Spleen (tissue), 11 donors: ENCODE results near the gene PPFIA1. TPM values are rescaled to one million over a fixed set of nuclear protein-coding genes. Genes with fewer than 3 reads are reported as not detected.

Source experiments
- DNase-seq: peaks from one replicate; pipeline ENCODE4 v3.0.0-alpha.2; 2020
- H3K27ac ChIP-seq, 8 donors: fragments of 200-600 bp; sonication (generic) in 7 of 8; 1 replicate in 4 of 8; 2 replicates in 4 of 8; pipeline versions ENCODE4 v1.5.0 to v1.8.0; 2016 to 2021; ENCODE audit warnings: inconsistent platforms in 4 of 8, mild to moderate bottlenecking in 4 of 8, moderate library complexity in 1 of 8
- H3K27me3 ChIP-seq, 7 donors: fragments of 200-600 bp; sonication (generic) in 6 of 7; replicated peaks in 1 of 7; 1 replicate in 4 of 7; 2 replicates in 3 of 7; pipeline versions ENCODE4 v1.5.0 to v1.8.0; 2016 to 2021; ENCODE audit warnings: inconsistent platforms in 3 of 7, mild to moderate bottlenecking in 1 of 7
- H3K36me3 ChIP-seq, 6 donors: fragments of 200-600 bp; sonication (generic) in 5 of 6; 1 replicate in 4 of 6; 2 replicates in 2 of 6; pipeline versions ENCODE4 v1.5.0 to v1.8.0; 2016 to 2021; ENCODE audit warnings: inconsistent platforms in 2 of 6
- H3K4me1 ChIP-seq, 6 donors: fragments of 200-600 bp; sonication (generic) in 5 of 6; 1 replicate in 3 of 6; 2 replicates in 3 of 6; pipeline versions ENCODE4 v1.5.0 to v1.8.0; 2016 to 2021; ENCODE audit warnings: inconsistent platforms in 3 of 6
- H3K4me3 ChIP-seq, 8 donors: fragments of 200-600 bp; sonication (generic) in 7 of 8; 1 replicate in 4 of 8; 2 replicates in 4 of 8; pipeline versions ENCODE4 v1.5.0 to v1.8.0; 2016 to 2021; ENCODE audit warnings: inconsistent platforms in 4 of 8, mild to moderate bottlenecking in 4 of 8, moderate library complexity in 2 of 8
- H3K9me3 ChIP-seq, 8 donors: fragments of 200-600 bp; sonication (generic) in 7 of 8; 1 replicate in 4 of 8; 2 replicates in 4 of 8; pipeline versions ENCODE4 v1.5.0 to v1.8.0; 2016 to 2021; ENCODE audit warnings: inconsistent platforms in 4 of 8
- CTCF ChIP-seq, 11 experiments: fragments of 200-600 bp in 7 of 11; fragments of 450-650 bp in 4 of 11; sonication (generic) in 4 of 11; IDR thresholded peaks in 8 of 11; conservative IDR thresholded peaks in 3 of 11; 1 replicate in 7 of 11; 2 replicates in 4 of 11; pipeline versions ENCODE4 v1.4.0 to v1.8.0; 2016 to 2021; ENCODE audit warnings: antibody characterized with exemption in 11 of 11, inconsistent platforms in 4 of 11, mild to moderate bottlenecking in 1 of 11
- POLR2A ChIP-seq, 3 donors: fragments of 450-650 bp; IDR thresholded peaks; one replicate each; pipeline ENCODE4 v1.5.1; 2017; ENCODE audit warnings: antibody characterized with exemption in 3 of 3, mild to moderate bottlenecking in 1 of 3
- POLR2AphosphoS5 ChIP-seq, 3 donors: sonication (generic); formaldehyde crosslinking; IDR thresholded peaks; one replicate each; pipeline ENCODE4 v1.5.1; 2017; ENCODE audit warnings: antibody characterized with exemption in 3 of 3
- WGBS, 5 donors: extraction: QIAGEN DNeasy Blood & Tissue Kit in 3 of 5; methylation state at CpG; one replicate each; pipeline versions ENCODE4 v1.1.5 to v1.1.7; 2013 to 2018; 5-methylcytosine and 5-hydroxymethylcytosine counted together
- intact Hi-C: fragments of 100-400 bp; cut with DNase I; formaldehyde crosslinking; loops from one replicate; pipeline ENCODE4 v1.15.0; 2023; ENCODE audit warnings: low total_unique reads
- polyA plus RNA-seq, 3 donors: library from polyadenylated mRNA; stranded (reverse); fragments of 200-250 nt; gene quantifications; one replicate each; pipeline ENCODE4 v1.2.1, GENCODE V29; 2013
- total RNA-seq, 7 donors: library from RNA; depleted of rRNA in 3 of 7; stranded (reverse); fragments of >200 nt in 3 of 7; fragmentation: NEBNext Ultra II Directional in 4 of 7; extraction: Animal tissue kit (Norgen Biotek cat#: 25700) in 4 of 7; gene quantifications; one replicate each; pipeline versions ENCODE4 v1.1.0 to v1.2.1, GENCODE V29; 2016 to 2021
- donor health status: healthy with polysubstance abuse.
- donor health status: DM: no; HTN: no; CAD: no; lungs with moderate emphysema.
- donor health status: DM: no; HTN: no; CAD: no.
- donor health status: Bipolar disorder and iron deficiency.
- donor health status: healthy.
- donor health status: DM: no; HTN: no; CAD: no.
- donor health status: DM: yes; HTN: yes; CAD: no.

PPFIA1 gene
- total and polyA plus RNA-seq, 10 donors, result 7.6 to 73.5 (median 55.0) TPM

- peaks cover 0 to 94% (median 15%) of the 10 kb centered on the region in 6 donors for H3K36me3 ChIP-seq
- H3K27ac ChIP-seq, result no peak overlapping the region
- H3K27me3 ChIP-seq, result no peaks in the 10 kb centered on the region
- no peak for TF ChIP-seq POLR2AphosphoS5 (IDR thresholded peaks at IDR 0.05)
- no peaks in the 10 kb centered on the region for H3K9me3 ChIP-seq
- 93 to 98% (median 96%) methylated on average over 2 of the region's 2 CpGs for WGBS, 5 donors
- no peak overlapping the region for H3K4me3 ChIP-seq
- DNase-seq, result no peak
- H3K4me1 ChIP-seq, result peaks cover 0 to 18% (median 11%) of the 10 kb centered on the region in 6 donors
- intact Hi-C loops, result no loop called here
These were observed 30.7 kb downstream of the PPFIA1 start for GRCh38 chr11:70301191-70301590.

- intact Hi-C loops, result no loop called here
- no peak for TF ChIP-seq POLR2AphosphoS5 (IDR thresholded peaks at IDR 0.05)
- TF ChIP-seq CTCF (IDR thresholded peaks at IDR 0.05 in 8 of 11, conservative IDR thresholded peaks at IDR 0.05 in 3 of 11), result no peak
- TF ChIP-seq POLR2A (IDR thresholded peaks at IDR 0.05), result no peak
- no peaks in the 10 kb centered on the region for H3K27me3 ChIP-seq
- H3K4me3 ChIP-seq, result no peak overlapping the region
- 85 to 94% (median 91%) methylated on average over 13 of the region's 13 CpGs for WGBS, 5 donors
- no peak overlapping the region for H3K27ac ChIP-seq
- peaks cover 0 to 22% (median 12%) of the 10 kb centered on the region in 6 donors for H3K4me1 ChIP-seq
- no peaks in the 10 kb centered on the region for H3K9me3 ChIP-seq
- H3K36me3 ChIP-seq, result peaks cover 0 to 99% (median 15%) of the 10 kb centered on the region in 6 donors
- peak; percentile 34 for DNase-seq
These were observed 31.4 kb downstream of the PPFIA1 start for GRCh38 chr11:70301721-70302418.

GRCh38 chr11:70302419-70302752 is 31.9 kb downstream of the PPFIA1 start:
- WGBS, 5 donors, result 69 to 89% (median 80%) methylated on average over 7 of the region's 7 CpGs
- H3K27ac ChIP-seq, result no peak overlapping the region

GRCh38 chr11:70303070-70303469 is 32.6 kb downstream of the PPFIA1 start:
- WGBS, 5 donors, result 68 to 91% (median 82%) methylated on average over 13 of the region's 13 CpGs
- H3K27me3 ChIP-seq, result no peaks in the 10 kb centered on the region
- H3K4me3 ChIP-seq, result no peak overlapping the region
- no peak for TF ChIP-seq CTCF (IDR thresholded peaks at IDR 0.05 in 8 of 11, conservative IDR thresholded peaks at IDR 0.05 in 3 of 11)
- H3K9me3 ChIP-seq, result no peaks in the 10 kb centered on the region
- peak; percentile 37 for DNase-seq
- H3K36me3 ChIP-seq, result peaks cover 0 to 97% (median 15%) of the 10 kb centered on the region in 6 donors
- intact Hi-C loops, result no loop called here
- no peak overlapping the region for H3K27ac ChIP-seq
- peaks cover 0 to 32% (median 12%) of the 10 kb centered on the region in 6 donors for H3K4me1 ChIP-seq

More at GRCh38 chr11:70302419-70302752, 31.9 kb downstream of the PPFIA1 start:
- TF ChIP-seq POLR2A (IDR thresholded peaks at IDR 0.05), result no peak
- TF ChIP-seq POLR2AphosphoS5 (IDR thresholded peaks at IDR 0.05), result no peak
- no peak for TF ChIP-seq CTCF (IDR thresholded peaks at IDR 0.05 in 8 of 11, conservative IDR thresholded peaks at IDR 0.05 in 3 of 11)
- no peak overlapping the region for H3K4me3 ChIP-seq
- no peak for DNase-seq
- H3K9me3 ChIP-seq, result no peaks in the 10 kb centered on the region
- H3K4me1 ChIP-seq, result peaks cover 0 to 27% (median 14%) of the 10 kb centered on the region in 6 donors
- no peaks in the 10 kb centered on the region for H3K27me3 ChIP-seq
- peaks cover 0 to 97% (median 15%) of the 10 kb centered on the region in 6 donors for H3K36me3 ChIP-seq
- intact Hi-C loops, result no loop called here
